PC-3 (cell line): ENCODE measurements around the gene RNF126. TPM values are rescaled to one million over a fixed set of nuclear protein-coding genes. Genes with fewer than 3 reads are reported as not detected.

Experiments used
- ATAC-seq: fragments of 200-7000 bp; cut with Tn5 transposase; 2 replicates; pipeline ENCODE4 v1.9.1; 2020; ENCODE audit warnings: mild to moderate bottlenecking, moderate library complexity
- BruUV-seq: library from RNA; stranded (reverse); fragments of 400-500 nt; replicated peaks from 2 replicates; lab custom pipeline; 2021; lab: Mats Ljungman, UMichigan
- CTCF ChIA-PET: fragments of 300-600 bp; sonication (Branson Sonifier 250); formaldehyde crosslinking; loops from one replicate; lab custom pipeline; 2022; ENCODE audit warnings: antibody characterized with exemption; lab: Charles Lee
- POLR2A ChIA-PET: fragments of 300-600 bp; sonication (Branson Sonifier 250); formaldehyde crosslinking; loops from one replicate; lab custom pipeline; 2022; ENCODE audit warnings: antibody characterized with exemption; ENCODE audit not compliant: unreplicated experiment; lab: Charles Lee
- DNase-seq: peaks from one replicate; pipeline ENCODE4 v3.0.0-alpha.2; 2015
- H2AFZ ChIP-seq: fragments of 300-600 bp; sonication (generic); 2 replicates; pipeline ENCODE4 v1.6.0; 2016; ENCODE audit warnings: antibody characterized with exemption, low read length
- H3F3A ChIP-seq: fragments of 300-600 bp; sonication (generic); one replicate; pipeline ENCODE4 v1.6.0; 2017; ENCODE audit warnings: antibody characterized with exemption, low read length, control low read depth, mild to moderate bottlenecking; ENCODE audit not compliant: unreplicated experiment
- H3K27ac ChIP-seq: fragments of 300-600 bp; sonication (generic); 2 replicates; pipeline ENCODE4 v1.5.1; 2016; ENCODE audit warnings: mild to moderate bottlenecking, low read length
- H3K27me3 ChIP-seq: fragments of 300-600 bp; sonication (generic); 2 replicates; pipeline ENCODE4 v1.6.1; 2016; ENCODE audit warnings: low read length, mixed read lengths
- H3K36me3 ChIP-seq: fragments of 300-600 bp; sonication (generic); 2 replicates; pipeline ENCODE4 v1.6.1; 2016; ENCODE audit warnings: low read depth, mixed run types, low read length, mixed read lengths
- H3K4me1 ChIP-seq: fragments of 300-600 bp; sonication (generic); 2 replicates; pipeline ENCODE4 v1.5.1; 2016; ENCODE audit warnings: low read length; ENCODE audit not compliant: insufficient read depth
- H3K4me2 ChIP-seq: fragments of 300-600 bp; sonication (generic); 2 replicates; pipeline ENCODE4 v1.6.0; 2016; ENCODE audit warnings: low read length
- H3K4me3 ChIP-seq: fragments of 300-600 bp; sonication (generic); 2 replicates; pipeline ENCODE4 v1.5.1; 2016; ENCODE audit warnings: mild to moderate bottlenecking, low read length, mixed read lengths
- H3K79me2 ChIP-seq: fragments of 300-600 bp; sonication (generic); 2 replicates; pipeline ENCODE4 v1.6.1; 2017; ENCODE audit warnings: low read length, mixed read lengths
- H3K9ac ChIP-seq: fragments of 300-600 bp; sonication (generic); 2 replicates; pipeline ENCODE4 v1.6.0; 2016; ENCODE audit warnings: mild to moderate bottlenecking, low read length
- H3K9me2 ChIP-seq: fragments of 300-600 bp; sonication (generic); replicated peaks from 2 replicates; pipeline ENCODE4 v1.6.1; 2016; ENCODE audit warnings: mixed run types, low read length, mixed read lengths
- H3K9me3 ChIP-seq: fragments of 300-600 bp; sonication (generic); 2 replicates; pipeline ENCODE4 v1.6.1; 2016; ENCODE audit warnings: low read length, mixed read lengths
- H4K20me1 ChIP-seq: fragments of 300-600 bp; sonication (generic); 2 replicates; pipeline ENCODE4 v1.6.1; 2016; ENCODE audit warnings: low read length, mixed read lengths
- CTCF ChIP-seq: fragments of 300-600 bp; sonication (generic); conservative IDR thresholded peaks from 2 replicates; pipeline ENCODE4 v1.5.1; 2017; ENCODE audit warnings: antibody characterized with exemption, low read depth, mild to moderate bottlenecking, low read length
- EZH2 ChIP-seq: fragments of 300-600 bp; sonication (generic); IDR thresholded peaks from one replicate; pipeline ENCODE4 v1.6.1; 2017; ENCODE audit warnings: antibody characterized with exemption, mild to moderate bottlenecking, low read length; ENCODE audit not compliant: unreplicated experiment
- EZH2phosphoT487 ChIP-seq: fragments of 300-600 bp; sonication (generic); IDR thresholded peaks from 2 replicates; pipeline ENCODE4 v1.6.1; 2018; ENCODE audit warnings: mild to moderate bottlenecking, antibody characterized with exemption, low read length, borderline replicate concordance
- intact Hi-C: fragments of 100-400 bp; cut with micrococcal nuclease; formaldehyde crosslinking; loops from 2 replicates; pipeline ENCODE4 v1.9.0; 2023
- total RNA-seq: library from RNA; depleted of rRNA; stranded (reverse); fragments of >200 nt; gene quantifications from 2 replicates; pipeline ENCODE4 v1.2.3, GENCODE V29; 2014

RNF126 gene
- total RNA-seq, 1 experiment from 2014 or later = 86.4 TPM

DNA sequence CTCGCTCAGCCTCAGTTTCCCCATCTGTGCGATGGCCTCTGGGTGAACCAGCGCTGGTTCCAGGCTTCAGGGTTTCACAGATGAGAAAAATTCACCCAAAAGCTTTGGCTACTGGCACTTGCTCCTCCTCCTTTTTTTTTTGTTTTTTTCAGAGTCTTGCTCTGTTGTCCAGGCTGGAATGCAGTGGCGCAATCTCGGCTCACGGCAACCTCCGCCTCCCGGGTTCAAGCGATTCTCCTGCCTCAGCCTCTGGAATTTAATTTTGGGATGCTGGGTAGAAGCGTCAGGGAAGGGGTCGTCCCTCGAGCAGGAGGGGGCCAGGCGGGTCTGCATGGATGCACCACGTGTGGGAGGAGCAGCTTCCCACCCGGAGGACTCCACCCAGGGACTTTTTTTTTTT, 25.2 kb upstream of the RNF126 start:
- Histone ChIP-seq H3F3A (no peaks in the 10 kb centered on the region), H3K27me3 (no peaks in the 10 kb centered on the region), H3K9me3 (no peaks in the 10 kb centered on the region), H3K4me1 (no peaks in the 10 kb centered on the region), H3K79me2 (no peaks in the 10 kb centered on the region), H3K4me3 (no peak overlapping the region), H3K9me2 (no peaks in the 10 kb centered on the region), H3K4me2 (no peak overlapping the region), H3K9ac (no peak overlapping the region), H2AFZ (no peak overlapping the region), H3K27ac (no peak overlapping the region), H4K20me1 (no peaks in the 10 kb centered on the region), H3K36me3 (no peaks in the 10 kb centered on the region)
- intact Hi-C loops = no loop called here
- ATAC-seq (no peak), DNase-seq (no peak)
- POLR2A ChIA-PET = no interaction called here
- TF ChIP-seq EZH2phosphoT487 (no peak), CTCF (no peak), EZH2 (no peak)
- CTCF ChIA-PET = no interaction called here
- no TSS peak for BruUV-seq

GRCh38 chr19:687569-688166, 24.7 kb upstream of the RNF126 start:
- Histone ChIP-seq H3K4me2 (no peak overlapping the region), H3K27me3 (no peaks in the 10 kb centered on the region), H2AFZ (no peak overlapping the region), H3K4me3 (no peak overlapping the region), H3K9me3 (no peaks in the 10 kb centered on the region), H4K20me1 (no peaks in the 10 kb centered on the region), H3K9me2 (no peaks in the 10 kb centered on the region), H3K27ac (no peak overlapping the region), H3K79me2 (no peaks in the 10 kb centered on the region), H3K9ac (no peak overlapping the region), H3K4me1 (no peaks in the 10 kb centered on the region), H3K36me3 (no peaks in the 10 kb centered on the region), H3F3A (no peaks in the 10 kb centered on the region)
- intact Hi-C loops = no loop called here
- no peak for DNase-seq
- no TSS peak for BruUV-seq
- no peak for TF ChIP-seq EZH2phosphoT487
- TF ChIP-seq EZH2 = no peak
- TF ChIP-seq CTCF = no peak
- ChIA-PET POLR2A (no interaction called here), CTCF (no interaction called here)
- ATAC-seq = no peak

DNA sequence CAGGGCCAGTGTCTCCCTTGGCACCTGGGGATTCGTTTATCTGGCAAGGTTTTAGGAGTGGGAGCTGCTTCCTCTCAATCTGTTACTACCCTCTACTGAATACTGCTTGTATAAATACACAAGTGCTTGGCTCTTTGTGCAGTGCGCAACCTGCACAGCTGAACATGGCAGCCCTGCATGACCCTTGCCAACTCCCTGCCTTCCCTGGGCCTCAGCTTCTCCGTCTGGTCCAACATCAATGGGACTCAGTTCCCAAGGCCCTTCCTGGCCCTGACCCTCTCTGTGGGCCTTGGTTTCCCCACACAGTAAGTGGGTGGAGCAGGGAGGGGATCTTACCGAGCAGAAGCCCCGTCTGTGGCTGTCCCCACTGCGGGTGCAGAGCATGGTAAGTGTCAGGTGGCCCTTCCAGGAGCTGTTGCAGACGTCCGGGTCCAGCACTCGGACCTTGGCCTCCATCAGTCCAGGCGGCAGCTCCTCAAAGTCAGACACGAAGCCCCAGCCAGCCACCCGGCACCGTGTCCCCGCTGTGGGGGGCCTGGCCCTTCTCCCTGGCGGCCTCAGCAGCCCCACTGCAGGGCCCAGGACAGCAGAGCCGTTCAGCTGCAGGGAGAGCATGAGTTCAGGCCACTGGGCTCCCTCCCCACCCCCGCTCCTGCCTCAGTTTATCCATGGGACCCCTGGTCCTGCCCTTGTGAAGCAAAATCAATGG, 23.7 kb upstream of the RNF126 start:
- Histone ChIP-seq H3K4me2 (no peak overlapping the region), H3F3A (no peaks in the 10 kb centered on the region), H3K79me2 (no peaks in the 10 kb centered on the region), H2AFZ (no peak overlapping the region), H4K20me1 (no peaks in the 10 kb centered on the region), H3K9ac (no peak overlapping the region), H3K9me3 (no peaks in the 10 kb centered on the region), H3K9me2 (no peaks in the 10 kb centered on the region), H3K36me3 (no peaks in the 10 kb centered on the region), H3K4me1 (no peaks in the 10 kb centered on the region), H3K4me3 (no peak overlapping the region), H3K27ac (no peak overlapping the region), H3K27me3 (no peaks in the 10 kb centered on the region)
- POLR2A ChIA-PET = no interaction called here
- intact Hi-C loops = no loop called here
- CTCF ChIA-PET = no interaction called here
- DNase-seq (no peak), ATAC-seq (no peak)
- TF ChIP-seq EZH2 = no peak
- no peak for TF ChIP-seq EZH2phosphoT487
- BruUV-seq = no TSS peak
